Stomach (tissue), 9 donors: ENCODE results near the gene FCN2. TPM values are rescaled to one million over a fixed set of nuclear protein-coding genes. Genes with fewer than 3 reads are reported as not detected.
A peak's percentile ranks its signal among the peaks of the same experiment; 100 is the strongest.

Experiments
- DNase-seq, 2 donors: peaks; one replicate each; pipeline versions ENCODE4 v3.0.0 to v3.0.0-alpha.2; 2013 to 2019
- H3K27ac ChIP-seq, 5 donors: fragments of 200-600 bp in 4 of 5; sonication (generic) in 4 of 5; one replicate each; pipeline ENCODE4 v1.5.1; 2013 to 2019; ENCODE audit warnings: mild to moderate bottlenecking in 1 of 5, moderate library complexity in 1 of 5
- H3K27me3 ChIP-seq, 3 donors: fragments of 200-600 bp; sonication (generic); one replicate each; pipeline ENCODE4 v1.5.1; 2017 to 2019; ENCODE audit warnings: mixed run types in 1 of 3
- H3K36me3 ChIP-seq, 4 donors: fragments of 200-600 bp; sonication (generic); 1 replicate in 3 of 4; 2 replicates in 1 of 4; pipeline ENCODE4 v1.5.1; 2016 to 2019
- H3K4me1 ChIP-seq, 4 donors: fragments of 200-600 bp; sonication (generic); one replicate each; pipeline ENCODE4 v1.5.1; 2016 to 2019
- H3K4me3 ChIP-seq, 4 donors: fragments of 200-600 bp; sonication (generic) in 3 of 4; one replicate each; pipeline ENCODE4 v1.5.1; 2016 to 2019; ENCODE audit warnings: mild to moderate bottlenecking in 1 of 4
- H3K9me3 ChIP-seq, 4 donors: fragments of 200-600 bp; sonication (generic); one replicate each; pipeline ENCODE4 v1.5.1; 2016 to 2019
- CTCF ChIP-seq, 7 experiments: fragments of 450-650 bp in 4 of 7; fragments of 200-600 bp in 3 of 7; sonication (generic) in 3 of 7; IDR thresholded peaks; one replicate each; pipeline ENCODE4 v1.5.1; 2016 to 2019; ENCODE audit warnings: antibody characterized with exemption in 7 of 7, control low read depth in 2 of 7, mild to moderate bottlenecking in 1 of 7
- EP300 ChIP-seq: sonication (generic); formaldehyde crosslinking; IDR thresholded peaks from one replicate; pipeline ENCODE4 v1.6.1; 2017; ENCODE audit warnings: antibody characterized with exemption
- POLR2A ChIP-seq, 4 donors: fragments of 450-650 bp; IDR thresholded peaks; one replicate each; pipeline ENCODE4 v1.6.1; 2016; ENCODE audit warnings: antibody characterized with exemption in 4 of 4, control low read depth in 2 of 4, mild to moderate bottlenecking in 1 of 4, moderate library complexity in 1 of 4
- POLR2AphosphoS5 ChIP-seq, 3 donors: sonication (generic); formaldehyde crosslinking; IDR thresholded peaks; one replicate each; pipeline ENCODE4 v1.6.1; 2016; ENCODE audit warnings: antibody characterized with exemption in 3 of 3
- WGBS, 5 donors: extraction: QIAGEN DNeasy Blood & Tissue Kit in 3 of 5; methylation state at CpG; one replicate each; pipeline versions ENCODE4 v1.1.5 to v1.1.7; 2013 to 2018; 5-methylcytosine and 5-hydroxymethylcytosine counted together
- intact Hi-C: fragments of 100-400 bp; cut with DNase I; formaldehyde crosslinking; loops from one replicate; pipeline ENCODE4 v1.15.1; 2023; ENCODE audit warnings: low total_unique reads
- polyA plus RNA-seq, 3 donors: library from polyadenylated mRNA; stranded (reverse); fragments of 200-250 nt; gene quantifications; one replicate each; pipeline ENCODE4 v1.2.3, GENCODE V29; 2013
- total RNA-seq, 5 donors: library from RNA; depleted of rRNA; stranded (reverse); fragments of >200 nt; gene quantifications; one replicate each; pipeline versions ENCODE4 v1.1.0 to v1.2.3, GENCODE V29; 2014 to 2016
- donor health status: healthy with polysubstance abuse.
- donor health status: Bipolar disorder and iron deficiency.
- donor health status: healthy.

The FCN2 gene
- total and polyA plus RNA-seq, 8 donors, result 0.13 TPM; not detected in 7

- WGBS, 5 donors, result 69 to 80% (median 77%) methylated on average over 16 to 28 of the region's 28 CpGs
- intact Hi-C loops, result no loop called here
- H3K4me1 ChIP-seq, result peaks cover 0 to 8% (median 0%) of the 10 kb centered on the region in 4 donors
- no peaks in the 10 kb centered on the region for H3K36me3 ChIP-seq
- peak in 1 of 2 donors; percentile 26 for DNase-seq
- TF ChIP-seq POLR2A (IDR thresholded peaks at IDR 0.05) (no peak), CTCF (IDR thresholded peaks at IDR 0.05) (no peak), POLR2AphosphoS5 (IDR thresholded peaks at IDR 0.05) (no peak), EP300 (no peak)
- peaks cover 0 to 5% (median 0%) of the 10 kb centered on the region in 4 donors for H3K9me3 ChIP-seq
- H3K27me3 ChIP-seq, result peaks cover 0 to 19% (median 0%) of the 10 kb centered on the region in 3 donors
- no peak overlapping the region for H3K4me3 ChIP-seq
- H3K27ac ChIP-seq, result no peak overlapping the region
These were observed 16.4 kb upstream of the FCN2 start for GRCh38 chr9:134863941-134864820.

GRCh38 chr9:134864821-134865190 is 15.8 kb upstream of the FCN2 start:
- intact Hi-C loops, result no loop called here

GRCh38 chr9:134867917-134868750 is 12.5 kb upstream of the FCN2 start:
- no peaks in the 10 kb centered on the region for H3K36me3 ChIP-seq
- 87 to 92% (median 91%) methylated on average over 8 to 22 of the region's 22 CpGs for WGBS, 5 donors
- no peak for DNase-seq
- no peak overlapping the region for H3K27ac ChIP-seq
- TF ChIP-seq EP300 (no peak), POLR2AphosphoS5 (IDR thresholded peaks at IDR 0.05) (no peak), CTCF (IDR thresholded peaks at IDR 0.05) (no peak), POLR2A (IDR thresholded peaks at IDR 0.05) (no peak)
- intact Hi-C loops, result no loop called here
- peaks cover 0 to 8% (median 0%) of the 10 kb centered on the region in 4 donors for H3K4me1 ChIP-seq
- peaks cover 0 to 39% (median 0%) of the 10 kb centered on the region in 3 donors for H3K27me3 ChIP-seq
- H3K9me3 ChIP-seq, result no peaks in the 10 kb centered on the region
- no peak overlapping the region for H3K4me3 ChIP-seq

More at GRCh38 chr9:134864821-134865190, 15.8 kb upstream of the FCN2 start:
- DNase-seq, result no peak
- H3K9me3 ChIP-seq, result peaks cover 0 to 5% (median 0%) of the 10 kb centered on the region in 4 donors
- no peak overlapping the region for H3K4me3 ChIP-seq
- no peak overlapping the region for H3K27ac ChIP-seq
- TF ChIP-seq POLR2AphosphoS5 (IDR thresholded peaks at IDR 0.05) (no peak), EP300 (no peak)
- H3K4me1 ChIP-seq, result peaks cover 0 to 8% (median 0%) of the 10 kb centered on the region in 4 donors
- H3K27me3 ChIP-seq, result peaks cover 0 to 22% (median 0%) of the 10 kb centered on the region in 3 donors
- no peaks in the 10 kb centered on the region for H3K36me3 ChIP-seq
- WGBS, 5 donors, result 85 to 92% (median 88%) methylated on average over 9 to 13 of the region's 13 CpGs

- no peak for DNase-seq
- H3K27ac ChIP-seq, result no peak overlapping the region
- H3K4me1 ChIP-seq, result peaks cover 0 to 6% (median 0%) of the 10 kb centered on the region in 4 donors
- H3K4me3 ChIP-seq, result no peak overlapping the region
- intact Hi-C loops, result no loop called here
- 81 to 88% (median 86%) methylated on average over 24 to 25 of the region's 25 CpGs for WGBS, 5 donors
- H3K9me3 ChIP-seq, result no peaks in the 10 kb centered on the region
- no peaks in the 10 kb centered on the region for H3K36me3 ChIP-seq
- no peak for TF ChIP-seq EP300
- peaks cover 0 to 32% (median 0%) of the 10 kb centered on the region in 3 donors for H3K27me3 ChIP-seq
These were observed 11.7 kb upstream of the FCN2 start for GRCh38 chr9:134868751-134869553.
